ENCODE measurements around the gene WSB2. TPM values are rescaled to one million over a fixed set of nuclear protein-coding genes. Genes with fewer than 3 reads are reported as not detected.

Gene WSB2
- total RNA-seq: 100 to 1,000 TPM; 103 to 159 (median 119) TPM
- long read RNA-seq, donor 1, transcript WSB2-201 (9 exons, 2,646 nt): major isoform, 70 of 99 reads
- long read RNA-seq, donor 1, transcript WSB2-203 (8 exons, 1,328 nt): minor isoform, 7 of 99 reads
- long read RNA-seq, donor 1, partial matches to known transcripts: 17 of 99 reads
- long read RNA-seq, donor 1, other reads (novel, unspliced or antisense): 4 of 99 reads
- long read RNA-seq, donor 2, transcript WSB2-203 (8 exons, 1,328 nt): major isoform, 10 of 41 reads
- long read RNA-seq, donor 2, partial matches to known transcripts: 17 of 41 reads
- long read RNA-seq, donor 2, other reads (novel, unspliced or antisense): 13 of 41 reads

DNA sequence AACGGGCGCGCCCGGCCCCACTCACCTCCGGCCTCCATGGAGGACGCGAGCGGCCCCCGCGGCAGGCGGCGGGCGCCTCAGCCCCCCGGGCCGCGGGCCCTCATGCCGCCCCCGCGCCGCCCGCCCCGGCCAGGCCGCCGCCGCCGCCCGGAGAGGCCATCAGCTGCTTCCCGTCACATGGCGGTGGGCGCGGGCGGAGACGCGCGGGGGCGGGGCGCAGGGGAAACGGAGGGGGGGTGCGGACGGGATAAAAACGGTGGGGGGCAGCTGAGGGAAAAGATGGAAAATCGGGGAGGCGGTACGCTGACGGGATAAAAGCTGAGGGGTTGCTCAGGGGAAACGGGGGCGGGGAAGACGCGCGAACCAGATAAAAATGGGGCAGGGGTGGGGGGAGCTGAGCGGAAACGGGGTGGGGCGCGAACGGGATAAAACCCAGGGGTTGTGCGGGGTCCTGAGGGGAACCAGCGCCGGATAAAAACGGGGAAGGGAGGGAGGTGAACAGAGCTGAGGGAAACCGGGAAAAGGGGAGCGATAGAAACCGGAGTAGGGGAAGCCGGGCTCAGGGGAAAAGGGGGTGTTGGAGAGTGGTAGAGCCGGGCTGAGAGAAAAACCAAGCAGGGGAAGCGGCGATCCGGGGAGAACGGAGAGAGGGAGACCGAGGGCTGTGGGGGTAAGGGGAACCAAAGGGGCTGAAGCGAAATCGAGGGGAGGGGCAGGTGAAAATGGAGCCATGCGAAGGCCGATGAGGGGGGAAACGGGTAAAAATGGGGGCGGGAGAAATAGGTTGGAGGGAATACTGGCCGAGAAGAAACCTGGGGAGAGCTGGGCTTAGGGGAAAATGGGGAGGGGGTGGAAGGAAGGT is at the start of gene WSB2:
Gene WSB2, minus strand, starts transcription at position 169 of the 862 bp plus-strand sequence. Its CDS starts 131 bp downstream, at position 38.
- Histone ChIP-seq H3K4me1 (ENCODE audit: low read depth) (peaks cover 29% of the 10 kb centered on the region), H3K9me3 (no peaks in the 10 kb centered on the region), H3K4me3 (peak within 1 kb of the TSS; percentile 58), H3K36me3 (ENCODE audit: low read depth) (no peaks in the 10 kb centered on the region)
- peak; percentile 52 for ATAC-seq
- DNase-seq: peak; percentile 80 to 85 (median 84)
- TF ChIP-seq, protein P1, sequence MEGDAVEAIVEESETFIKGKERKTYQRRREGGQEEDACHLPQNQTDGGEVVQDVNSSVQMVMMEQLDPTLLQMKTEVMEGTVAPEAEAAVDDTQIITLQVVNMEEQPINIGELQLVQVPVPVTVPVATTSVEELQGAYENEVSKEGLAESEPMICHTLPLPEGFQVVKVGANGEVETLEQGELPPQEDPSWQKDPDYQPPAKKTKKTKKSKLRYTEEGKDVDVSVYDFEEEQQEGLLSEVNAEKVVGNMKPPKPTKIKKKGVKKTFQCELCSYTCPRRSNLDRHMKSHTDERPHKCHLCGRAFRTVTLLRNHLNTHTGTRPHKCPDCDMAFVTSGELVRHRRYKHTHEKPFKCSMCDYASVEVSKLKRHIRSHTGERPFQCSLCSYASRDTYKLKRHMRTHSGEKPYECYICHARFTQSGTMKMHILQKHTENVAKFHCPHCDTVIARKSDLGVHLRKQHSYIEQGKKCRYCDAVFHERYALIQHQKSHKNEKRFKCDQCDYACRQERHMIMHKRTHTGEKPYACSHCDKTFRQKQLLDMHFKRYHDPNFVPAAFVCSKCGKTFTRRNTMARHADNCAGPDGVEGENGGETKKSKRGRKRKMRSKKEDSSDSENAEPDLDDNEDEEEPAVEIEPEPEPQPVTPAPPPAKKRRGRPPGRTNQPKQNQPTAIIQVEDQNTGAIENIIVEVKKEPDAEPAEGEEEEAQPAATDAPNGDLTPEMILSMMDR (IDR thresholded peaks at IDR 0.05): no peak
- intact Hi-C loops (cut with DNase I, micrococcal nuclease): no loop called here

DNA sequence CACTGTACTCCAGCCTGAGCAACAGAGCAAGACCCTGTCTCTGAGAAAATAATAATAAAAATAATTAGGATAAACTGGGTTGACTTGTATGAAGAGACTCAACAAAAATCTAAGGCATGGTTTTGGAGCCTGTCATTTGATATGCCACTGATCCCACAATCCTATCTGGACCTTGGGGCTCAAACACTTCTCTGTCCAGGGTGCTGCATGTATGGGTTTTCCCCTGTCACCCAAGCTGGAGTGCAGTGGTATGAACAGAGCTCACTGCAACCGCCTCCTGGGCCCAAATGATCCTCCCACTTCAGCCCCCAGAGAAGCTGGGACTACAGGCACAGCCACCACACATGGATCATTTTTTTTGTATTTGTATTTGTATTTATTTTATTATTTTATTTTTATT is 48.1 kb upstream of the WSB2 start:
- TF ChIP-seq, protein P1 (IDR thresholded peaks at IDR 0.05): no peak
- H3K9me3 ChIP-seq: no peaks in the 10 kb centered on the region
- H3K4me3 ChIP-seq: no peak overlapping the region
- peaks cover 5% of the 10 kb centered on the region for H3K4me1 ChIP-seq (ENCODE audit: low read depth)
- DNase-seq (peak in 1 of 3 donors; percentile 15), ATAC-seq (no peak)
- intact Hi-C loops (cut with DNase I, micrococcal nuclease): no loop called here
- H3K36me3 ChIP-seq (ENCODE audit: low read depth): no peaks in the 10 kb centered on the region

DNA sequence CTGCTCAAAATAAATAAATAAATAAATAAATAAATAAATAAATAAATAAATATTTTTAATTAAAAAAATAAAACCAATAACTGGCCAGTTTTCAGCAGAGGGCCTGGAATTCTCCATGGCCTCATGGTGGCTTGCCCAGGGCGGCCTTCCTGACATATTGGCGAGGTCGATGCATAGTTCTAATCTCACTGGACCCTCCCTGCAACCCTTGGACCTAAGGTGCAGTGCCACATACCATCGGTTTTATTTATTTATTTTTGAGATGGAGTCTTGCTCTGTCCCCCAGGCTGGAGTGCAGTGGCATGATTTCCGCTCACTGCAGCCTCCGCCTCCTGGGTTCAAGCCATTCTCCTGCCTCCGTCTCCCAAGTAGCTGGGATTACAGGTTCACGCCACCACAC is 46.7 kb upstream of the WSB2 start:
- H3K4me1 ChIP-seq (ENCODE audit: low read depth): peaks cover 6% of the 10 kb centered on the region

DNA sequence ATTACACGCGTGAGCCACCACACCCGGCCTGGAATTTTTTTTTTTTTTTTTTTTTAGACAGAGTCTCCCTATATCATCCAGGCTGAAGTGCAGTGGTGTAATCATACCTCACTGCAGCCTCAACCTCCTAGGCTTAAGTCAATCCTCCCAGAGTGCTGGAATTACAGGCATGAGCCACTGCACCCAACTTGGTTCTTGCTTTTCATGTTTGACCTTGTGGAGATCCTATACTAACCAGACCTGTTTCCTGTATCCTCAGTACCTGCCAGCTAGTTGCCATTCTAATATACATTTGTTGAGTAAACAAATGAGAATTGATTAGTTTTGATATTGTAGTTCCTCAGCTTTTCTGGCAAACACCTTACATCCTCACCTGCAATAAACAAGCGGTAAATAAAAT is 46.0 kb upstream of the WSB2 start:
- DNase-seq (no peak), ATAC-seq (no peak)
- Histone ChIP-seq H3K4me3 (no peak overlapping the region), H3K36me3 (ENCODE audit: low read depth) (no peaks in the 10 kb centered on the region), H3K9me3 (no peaks in the 10 kb centered on the region), H3K4me1 (ENCODE audit: low read depth) (peaks cover 13% of the 10 kb centered on the region)
- TF ChIP-seq, protein P1 (IDR thresholded peaks at IDR 0.05): no peak
- intact Hi-C loops (cut with DNase I, micrococcal nuclease): no loop called here

More for the DNA sequence above, 46.7 kb upstream of the WSB2 start:
- H3K9me3 ChIP-seq: no peaks in the 10 kb centered on the region
- intact Hi-C loops (cut with DNase I, micrococcal nuclease): no loop called here
- DNase-seq: no peak
- no peak for ATAC-seq
- no peaks in the 10 kb centered on the region for H3K36me3 ChIP-seq (ENCODE audit: low read depth)
- TF ChIP-seq, protein P1 (IDR thresholded peaks at IDR 0.05): no peak
- H3K4me3 ChIP-seq: no peak overlapping the region

DNA sequence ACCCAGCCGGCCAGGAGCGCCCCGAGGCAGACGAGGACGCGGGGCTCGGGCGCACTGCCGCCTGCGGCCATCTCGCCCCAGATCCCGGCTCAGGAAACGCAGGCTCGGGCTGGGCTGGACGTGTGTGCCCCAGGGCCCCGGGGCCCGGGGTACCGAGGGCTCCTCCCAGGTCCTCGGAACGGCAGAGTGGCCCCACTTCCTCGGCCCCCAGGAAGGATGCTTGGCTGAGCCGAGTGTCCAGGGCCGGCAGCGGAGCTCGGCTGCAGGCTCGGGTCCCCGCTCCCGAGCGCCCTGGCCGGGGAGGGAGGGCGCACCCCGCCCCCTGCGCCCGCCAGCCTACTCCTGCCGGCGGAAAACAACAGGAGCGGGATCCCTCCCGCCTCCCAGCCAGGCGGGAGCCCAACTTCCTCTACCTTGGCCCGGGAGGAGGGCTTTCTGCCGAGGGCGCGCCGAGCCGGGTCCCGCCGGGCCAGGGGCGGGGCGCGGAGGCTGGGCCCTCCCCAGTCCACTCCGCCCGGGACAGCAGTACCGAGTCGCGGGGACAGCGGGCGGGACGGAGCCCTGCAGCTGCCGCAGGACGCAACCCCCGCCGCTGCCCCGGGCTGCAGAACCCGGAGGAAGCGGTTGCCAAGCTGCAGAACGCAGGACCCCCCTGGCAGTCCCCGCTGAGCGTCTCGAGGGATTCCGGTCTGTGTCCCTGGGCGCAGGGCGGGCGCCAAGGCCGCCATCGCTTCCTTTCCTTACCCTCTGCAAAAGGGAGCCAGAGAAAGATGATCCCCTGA is 42.8 kb upstream of the WSB2 start, which contains the start of gene VSIG10:
Gene VSIG10, minus strand, starts transcription at position 411 of the 782 bp plus-strand sequence. Its CDS starts 340 bp downstream, at position 71.
- intact Hi-C loops (cut with DNase I, micrococcal nuclease): no loop called here
- DNase-seq: peak; percentile 83 to 91 (median 84)
- Histone ChIP-seq H3K9me3 (no peaks in the 10 kb centered on the region), H3K4me3 (peak within 1 kb of the TSS; percentile 80), H3K4me1 (ENCODE audit: low read depth) (peaks cover 27% of the 10 kb centered on the region), H3K36me3 (ENCODE audit: low read depth) (no peaks in the 10 kb centered on the region)
- TF ChIP-seq, protein P1 (IDR thresholded peaks at IDR 0.05): no peak
- ATAC-seq: peak; percentile 94

Data from mucosa of descending colon (tissue), 3 donors.